ENCODE measurements around the gene CCDC91. TPM values are rescaled to one million over a fixed set of nuclear protein-coding genes. Genes with fewer than 3 reads are reported as not detected.
A peak's percentile ranks its signal among the peaks of the same experiment; 100 is the strongest.

CCDC91 gene
- total RNA-seq, 4 donors from 2014 or later: 24.3 to 65.2 (median 34.3) TPM

DNA sequence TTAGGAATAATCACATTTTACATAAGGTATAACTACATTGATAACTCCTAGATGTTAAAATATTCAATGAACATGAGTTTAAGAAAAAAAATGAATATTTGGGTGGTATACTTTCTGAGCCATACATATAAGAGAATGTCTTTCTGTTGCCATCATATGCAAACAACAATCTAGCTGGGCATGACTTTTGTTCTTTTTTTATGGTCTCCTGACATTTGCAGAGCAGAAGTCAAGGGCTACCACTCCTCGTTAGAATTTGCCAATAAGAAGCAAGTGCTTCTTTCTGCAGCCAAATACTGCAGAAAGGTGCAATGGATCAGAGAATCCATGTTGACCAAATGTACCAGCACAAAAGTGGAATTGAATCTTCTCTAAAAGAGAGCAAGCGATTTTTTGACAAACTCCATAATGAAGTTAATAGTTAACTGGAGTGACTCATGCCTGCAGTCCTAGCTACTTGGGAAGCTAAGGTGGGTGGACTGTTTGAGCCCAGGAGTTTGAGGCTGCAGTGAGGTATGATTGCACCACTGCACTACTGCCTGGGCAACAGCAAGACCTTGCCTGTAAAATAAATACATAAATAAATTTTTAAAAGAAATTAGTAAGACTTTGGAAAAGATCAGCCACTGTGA, 25.5 kb upstream of the CCDC91 start:
- Histone ChIP-seq H3K9me3 (no peaks in the 10 kb centered on the region), H3K4me1 (no peaks in the 10 kb centered on the region), H3K36me3 (no peaks in the 10 kb centered on the region), H3K27ac (no peak overlapping the region), H3K27me3 (no peaks in the 10 kb centered on the region), H3K4me3 (peak overlapping the region in 1 of 4 donors; percentile 18)
- TF ChIP-seq, protein P1, sequence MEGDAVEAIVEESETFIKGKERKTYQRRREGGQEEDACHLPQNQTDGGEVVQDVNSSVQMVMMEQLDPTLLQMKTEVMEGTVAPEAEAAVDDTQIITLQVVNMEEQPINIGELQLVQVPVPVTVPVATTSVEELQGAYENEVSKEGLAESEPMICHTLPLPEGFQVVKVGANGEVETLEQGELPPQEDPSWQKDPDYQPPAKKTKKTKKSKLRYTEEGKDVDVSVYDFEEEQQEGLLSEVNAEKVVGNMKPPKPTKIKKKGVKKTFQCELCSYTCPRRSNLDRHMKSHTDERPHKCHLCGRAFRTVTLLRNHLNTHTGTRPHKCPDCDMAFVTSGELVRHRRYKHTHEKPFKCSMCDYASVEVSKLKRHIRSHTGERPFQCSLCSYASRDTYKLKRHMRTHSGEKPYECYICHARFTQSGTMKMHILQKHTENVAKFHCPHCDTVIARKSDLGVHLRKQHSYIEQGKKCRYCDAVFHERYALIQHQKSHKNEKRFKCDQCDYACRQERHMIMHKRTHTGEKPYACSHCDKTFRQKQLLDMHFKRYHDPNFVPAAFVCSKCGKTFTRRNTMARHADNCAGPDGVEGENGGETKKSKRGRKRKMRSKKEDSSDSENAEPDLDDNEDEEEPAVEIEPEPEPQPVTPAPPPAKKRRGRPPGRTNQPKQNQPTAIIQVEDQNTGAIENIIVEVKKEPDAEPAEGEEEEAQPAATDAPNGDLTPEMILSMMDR (IDR thresholded peaks at IDR 0.05): no peak
- no peak for TF ChIP-seq POLR2A (IDR thresholded peaks at IDR 0.05)
- DNase-seq: no peak

DNA sequence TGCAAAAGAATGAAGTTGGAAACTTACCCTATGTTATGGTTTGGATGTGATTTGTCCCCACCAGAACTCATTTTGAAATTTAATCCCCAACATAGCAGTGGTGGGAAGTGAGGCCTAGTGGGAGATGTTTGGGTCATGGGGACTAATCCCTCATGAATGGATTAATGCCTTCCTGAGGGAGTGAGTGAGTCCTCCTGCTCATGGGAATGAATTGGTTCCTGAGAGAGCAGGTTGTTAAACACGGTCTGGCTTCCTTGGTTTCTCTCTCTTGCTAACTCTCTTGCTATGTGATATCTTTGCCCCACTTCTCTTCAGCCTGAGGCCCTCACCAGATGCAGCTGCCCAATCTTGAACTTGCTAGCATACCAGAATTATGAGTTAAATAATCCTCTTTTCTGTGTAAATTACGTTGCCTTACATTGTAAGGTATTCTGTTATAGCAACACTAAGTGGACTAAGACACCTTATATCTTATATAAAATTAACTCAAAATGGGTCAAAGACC, 22.2 kb upstream of the CCDC91 start:
- H3K4me3 ChIP-seq: no peak overlapping the region
- no peaks in the 10 kb centered on the region for H3K4me1 ChIP-seq
- H3K27me3 ChIP-seq: no peaks in the 10 kb centered on the region
- H3K27ac ChIP-seq: no peak overlapping the region
- TF ChIP-seq, protein P1 (IDR thresholded peaks at IDR 0.05): no peak
- TF ChIP-seq POLR2A (IDR thresholded peaks at IDR 0.05): no peak
- no peaks in the 10 kb centered on the region for H3K9me3 ChIP-seq
- DNase-seq: no peak
- no peaks in the 10 kb centered on the region for H3K36me3 ChIP-seq

DNA sequence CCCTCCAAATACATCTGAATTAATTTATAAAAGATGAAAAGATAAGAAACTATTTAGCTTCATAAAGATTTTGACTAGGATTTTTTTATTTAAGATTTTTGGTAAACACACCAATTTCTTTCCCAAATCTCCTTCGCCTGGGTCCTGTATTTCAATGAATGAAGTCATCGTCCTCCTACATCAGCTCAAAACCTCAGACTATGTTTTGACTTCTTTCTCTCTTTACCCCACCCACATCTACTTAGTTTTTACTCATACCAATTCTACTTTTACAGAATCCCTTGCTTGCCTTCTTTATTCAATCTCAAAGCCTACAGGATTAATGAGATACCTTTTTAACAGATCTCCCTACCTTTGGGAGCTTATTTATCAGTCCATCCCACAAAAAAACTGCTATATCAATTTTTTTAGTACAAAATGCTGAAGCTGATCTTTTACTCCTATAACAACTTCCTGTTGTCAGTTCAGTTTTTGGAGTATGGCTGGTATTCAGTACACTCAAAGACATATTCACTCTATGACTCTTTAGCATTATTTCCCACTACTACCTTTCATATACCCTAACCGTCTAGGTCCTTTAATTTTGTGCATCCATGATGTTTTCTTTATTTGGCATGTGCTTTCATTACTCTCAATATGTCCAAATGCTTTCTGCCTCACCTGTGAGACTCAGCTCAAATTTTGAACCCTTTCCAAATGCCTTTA, 18.7 kb upstream of the CCDC91 start:
- no peak for DNase-seq
- Histone ChIP-seq H3K27me3 (no peaks in the 10 kb centered on the region), H3K4me3 (no peak overlapping the region), H3K9me3 (no peaks in the 10 kb centered on the region), H3K4me1 (no peaks in the 10 kb centered on the region), H3K36me3 (no peaks in the 10 kb centered on the region), H3K27ac (no peak overlapping the region)
- TF ChIP-seq, protein P1 (IDR thresholded peaks at IDR 0.05): no peak
- TF ChIP-seq POLR2A (IDR thresholded peaks at IDR 0.05): no peak

- H3K27ac ChIP-seq: no peak overlapping the region
- H3K4me1 ChIP-seq: no peaks in the 10 kb centered on the region
- peak in 1 of 3 donors; percentile 52 for DNase-seq
- no peaks in the 10 kb centered on the region for H3K27me3 ChIP-seq
- no peak overlapping the region for H3K4me3 ChIP-seq
- H3K36me3 ChIP-seq: no peaks in the 10 kb centered on the region
- TF ChIP-seq, protein P1 (IDR thresholded peaks at IDR 0.05): peak in 4 of 6 experiments; percentile 32 to 62 (median 60)
- TF ChIP-seq POLR2A (IDR thresholded peaks at IDR 0.05): no peak
- H3K9me3 ChIP-seq: no peaks in the 10 kb centered on the region
Observed at GRCh38 chr12:28172434-28173030, 17.7 kb upstream of the CCDC91 start.

- Histone ChIP-seq H3K4me1 (no peaks in the 10 kb centered on the region), H3K27ac (no peak overlapping the region), H3K36me3 (no peaks in the 10 kb centered on the region), H3K9me3 (no peaks in the 10 kb centered on the region), H3K27me3 (no peaks in the 10 kb centered on the region), H3K4me3 (no peak overlapping the region)
- TF ChIP-seq, protein P1 (IDR thresholded peaks at IDR 0.05): no peak
- no peak for TF ChIP-seq POLR2A (IDR thresholded peaks at IDR 0.05)
- no peak for DNase-seq
Observed at GRCh38 chr12:28173440-28173839, 16.8 kb upstream of the CCDC91 start.

Data from Peyer's patch (tissue), 4 donors.